T follicular helper cell (primary cell): Measurements from ENCODE around the gene GTF2I.
"Not testable (repeated sequence)": the region's sequence is repeated elsewhere in the genome, so short reads cannot be mapped to it uniquely, and the experiment has no call there.

Experiments used
- DNase-seq: peaks from one replicate; pipeline ENCODE4 v3.0.0-alpha.2; 2020; ENCODE audit warnings: low read depth
- total RNA-seq, 2 experiments: gene quantifications; one replicate each; lab custom pipeline; 2026; lab: John Stamatoyannopoulos, UW

Gene GTF2I
- 91.4 to 111 reads per million in 2 experiments for total RNA-seq

DNA sequence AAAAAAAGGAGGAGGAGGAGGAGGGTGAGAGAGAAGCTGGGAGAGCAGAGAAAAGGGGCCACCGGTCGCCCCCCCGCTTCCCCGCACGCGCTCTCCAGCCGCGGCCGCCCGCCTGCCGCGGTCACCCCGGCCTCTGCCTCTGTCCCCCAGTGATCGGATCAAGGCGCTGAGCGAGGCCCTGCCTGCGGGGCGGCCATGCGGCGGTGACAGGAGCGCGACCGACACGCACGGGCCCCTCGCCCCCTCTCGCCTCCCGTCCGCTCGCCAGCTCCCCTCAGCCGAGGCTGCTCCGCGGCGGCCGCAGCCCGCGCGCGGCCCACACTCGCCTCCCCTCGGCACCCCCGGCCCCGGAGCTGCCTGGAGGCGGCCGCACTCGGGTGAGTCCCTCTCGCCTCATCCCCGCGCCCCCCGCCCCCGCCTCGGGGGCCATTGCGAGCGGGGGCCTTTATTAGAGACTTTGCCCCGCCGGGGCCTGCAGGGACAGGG, at the start of gene GTF2I:
TSS of gene GTF2I (plus strand) at position 27 of the 486 bp plus-strand sequence. CDS start 31,411 bp downstream, outside the sequence.
- no peak for DNase-seq

- DNase-seq, result no peak
Observed at GRCh38 chr7:74612015-74612829, 45.3 kb upstream of the GTF2I start.

DNA sequence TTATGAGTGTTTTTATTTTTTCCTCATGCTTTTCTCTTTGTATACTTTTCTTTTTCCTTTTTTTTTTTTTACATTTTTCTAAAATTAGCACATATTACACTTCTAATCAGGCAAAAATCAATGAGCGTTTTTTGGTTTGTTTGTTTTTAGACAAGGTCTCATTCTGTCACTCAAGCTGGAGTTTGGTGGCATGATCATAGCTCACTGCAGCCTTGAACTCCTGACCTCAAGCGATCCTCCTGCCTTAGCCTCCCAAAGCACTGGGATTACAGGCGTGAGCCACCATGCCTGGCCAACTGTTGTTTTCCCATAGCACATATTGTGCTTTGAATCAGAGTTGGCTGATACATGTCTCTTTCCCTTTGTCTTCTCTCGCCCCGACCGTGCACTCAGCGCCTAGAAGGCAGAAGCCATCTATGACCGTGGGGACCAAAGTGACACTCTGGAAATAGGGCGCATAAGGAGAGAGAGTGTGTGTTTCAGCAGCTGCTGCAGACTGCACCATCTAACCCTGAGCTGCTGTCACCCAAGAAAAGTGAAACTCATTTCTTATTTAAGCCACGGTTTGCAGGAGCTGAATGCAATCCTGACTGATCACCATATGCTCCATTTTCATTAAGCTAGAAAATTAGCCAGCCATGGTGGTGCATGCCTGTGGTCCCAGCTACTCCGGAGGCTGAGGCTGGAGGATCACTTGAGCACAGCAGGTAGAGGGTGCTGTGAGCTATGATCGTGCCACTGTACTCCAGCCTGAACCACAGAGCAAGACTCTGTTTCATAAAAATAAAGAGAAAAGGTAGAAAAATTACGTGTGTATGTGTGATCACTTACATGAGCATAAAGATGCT, 41.4 kb upstream of the GTF2I start:
- no peak for DNase-seq

DNA sequence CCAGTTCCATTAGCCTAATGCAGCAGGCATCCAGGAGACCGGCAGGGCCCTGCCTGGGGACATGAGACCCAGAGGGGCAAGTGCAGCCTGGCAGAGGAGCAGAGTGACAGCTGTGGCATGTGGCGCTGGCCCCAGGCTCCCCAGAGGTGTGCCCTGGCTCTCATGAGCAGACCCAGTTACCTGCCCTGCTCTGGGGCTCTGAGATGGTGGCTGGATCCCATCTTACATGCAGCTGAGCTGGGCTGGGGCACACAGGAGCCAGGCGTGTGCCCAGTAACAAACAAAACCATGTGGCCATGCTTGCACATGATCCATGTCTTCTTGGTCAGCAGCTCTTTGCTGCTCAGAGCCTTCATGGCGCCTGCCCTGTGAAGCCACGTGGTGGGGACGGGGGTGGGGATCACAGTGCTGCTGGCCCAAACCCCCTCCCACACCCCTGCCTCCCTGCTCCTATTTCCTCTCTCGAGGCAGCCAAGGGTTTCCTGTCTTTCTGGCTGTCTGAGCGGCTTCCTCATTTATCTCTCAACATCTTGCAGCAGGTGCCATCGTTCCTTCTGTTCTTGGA, 40.3 kb upstream of the GTF2I start:
- no peak for DNase-seq

- DNase-seq, result no peak
Observed at GRCh38 chr7:74619235-74619860, 38.2 kb upstream of the GTF2I start.

DNA sequence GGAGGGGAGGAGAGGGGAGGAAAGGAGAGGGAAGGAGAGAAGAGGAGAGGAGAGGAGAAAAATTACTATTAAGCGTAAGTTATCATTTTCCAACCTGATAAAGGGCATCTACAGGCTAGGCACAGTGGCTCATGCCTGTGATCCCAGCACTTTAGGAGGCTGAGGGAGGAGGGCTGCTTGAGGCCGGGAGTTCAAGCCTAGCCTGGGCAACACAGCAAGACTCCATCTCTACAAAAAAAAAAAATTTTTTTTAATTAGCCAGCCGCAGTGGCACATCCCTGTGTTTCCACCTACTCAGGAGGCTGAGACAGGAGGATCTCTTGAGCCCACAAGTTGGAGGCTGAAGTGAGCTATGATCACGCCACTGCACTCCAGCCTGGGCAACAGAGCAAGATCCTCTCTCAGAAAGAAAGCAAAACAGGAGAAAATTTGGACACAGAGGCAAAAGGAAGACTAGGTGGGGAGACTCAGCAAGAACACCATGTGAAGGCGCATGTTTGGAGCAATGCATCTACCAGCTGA, 35.2 kb upstream of the GTF2I start:
- no peak for DNase-seq

DNA sequence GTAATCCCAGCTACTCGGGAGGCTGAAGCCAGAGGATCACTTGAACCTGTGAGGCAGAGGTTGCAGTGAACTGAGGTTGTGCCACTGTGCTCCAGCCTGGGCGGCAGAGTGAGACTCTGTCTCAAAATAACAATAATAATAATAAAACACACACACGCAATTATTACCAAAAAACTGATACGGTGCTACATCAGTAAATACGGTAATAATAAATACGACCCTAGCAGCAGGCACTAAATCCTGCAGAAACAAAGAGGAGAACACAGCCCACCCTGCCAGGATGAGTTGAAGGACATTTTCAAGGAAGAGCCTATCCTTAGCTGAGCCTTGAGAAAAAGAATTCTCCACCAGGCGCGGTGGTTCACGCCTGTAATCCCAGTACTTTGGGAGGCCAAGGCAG, 34.4 kb upstream of the GTF2I start:
- DNase-seq, result no peak

GRCh38 chr7:74625446-74625845, 32.1 kb upstream of the GTF2I start:
- no peak for DNase-seq

- no peak for DNase-seq
Observed at GRCh38 chr7:74627661-74628411, 29.7 kb upstream of the GTF2I start.

- no peak for DNase-seq
Observed at GRCh38 chr7:74632505-74632904, 25.0 kb upstream of the GTF2I start.

GRCh38 chr7:74633451-74633921, 24.0 kb upstream of the GTF2I start:
- no peak for DNase-seq

- no peak for DNase-seq
Observed at GRCh38 chr7:74637745-74638144, 19.8 kb upstream of the GTF2I start.

- DNase-seq, result peak; percentile 35
Observed at GRCh38 chr7:74650055-74650454, 7.5 kb upstream of the GTF2I start.

- not testable (repeated sequence) for DNase-seq
Observed at GRCh38 chr7:74650493-74651132, 6.9 kb upstream of the GTF2I start.

DNA sequence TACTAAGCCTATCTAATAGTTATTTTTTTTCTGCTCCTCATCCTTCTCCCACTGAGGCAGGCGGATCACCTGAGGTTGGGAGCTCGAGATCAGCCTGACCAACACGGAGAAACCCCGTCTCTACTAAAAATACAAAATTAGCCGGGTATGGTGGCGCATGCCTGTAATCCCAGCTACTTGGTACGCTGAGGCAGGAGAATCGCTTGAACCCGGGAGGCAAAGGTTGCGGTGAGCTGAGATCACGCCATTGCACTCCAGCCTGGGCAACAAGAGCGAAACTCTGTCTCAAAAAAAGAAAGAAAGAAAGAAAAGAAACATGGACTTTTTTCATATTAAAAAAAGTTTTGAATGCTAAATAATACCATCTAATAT, 6.4 kb upstream of the GTF2I start:
- DNase-seq, result not testable (repeated sequence)

DNA sequence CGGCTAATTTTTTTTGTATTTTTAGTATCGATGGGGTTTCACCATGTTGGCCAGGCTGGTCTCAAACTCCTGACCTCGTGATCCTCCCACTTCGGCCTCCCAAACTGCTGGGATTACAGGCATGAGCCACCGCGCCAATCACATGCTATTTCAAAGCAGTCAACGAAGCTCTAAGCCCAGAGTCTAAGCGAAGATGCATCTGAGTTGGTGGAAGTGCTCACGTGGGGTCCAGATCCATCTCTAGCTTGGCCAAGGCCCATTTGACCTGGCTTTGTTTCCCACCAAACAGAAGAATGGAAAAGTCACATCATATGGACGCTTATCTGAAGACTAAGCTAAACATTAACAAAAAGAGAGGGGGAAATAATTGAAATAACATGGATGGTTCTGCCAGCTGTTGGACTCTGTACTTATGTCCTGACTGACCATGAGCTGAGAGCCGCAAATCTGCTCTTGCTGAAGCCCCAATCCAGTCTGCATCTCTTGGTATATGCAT, 3.8 kb upstream of the GTF2I start:
- no peak for DNase-seq

DNA sequence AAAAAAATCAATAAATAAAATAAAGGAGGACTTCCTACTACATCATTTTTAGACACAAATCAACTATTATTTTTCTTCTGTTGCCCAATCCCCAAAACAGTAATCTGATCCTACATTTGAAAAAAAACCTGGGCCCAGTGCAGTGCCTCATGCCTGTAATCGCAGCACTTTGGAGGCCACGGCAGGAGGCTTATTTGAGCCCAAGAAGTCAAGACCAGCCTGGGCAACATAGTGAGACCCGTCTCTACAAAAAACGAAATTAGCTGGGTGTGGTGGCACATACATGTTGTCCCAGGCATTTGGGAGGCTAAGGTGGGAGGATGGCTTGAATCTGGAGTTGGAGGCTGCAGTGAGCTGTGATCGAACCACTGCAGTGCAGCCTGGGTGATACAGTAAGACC, 2.7 kb upstream of the GTF2I start:
- DNase-seq, result no peak

DNA sequence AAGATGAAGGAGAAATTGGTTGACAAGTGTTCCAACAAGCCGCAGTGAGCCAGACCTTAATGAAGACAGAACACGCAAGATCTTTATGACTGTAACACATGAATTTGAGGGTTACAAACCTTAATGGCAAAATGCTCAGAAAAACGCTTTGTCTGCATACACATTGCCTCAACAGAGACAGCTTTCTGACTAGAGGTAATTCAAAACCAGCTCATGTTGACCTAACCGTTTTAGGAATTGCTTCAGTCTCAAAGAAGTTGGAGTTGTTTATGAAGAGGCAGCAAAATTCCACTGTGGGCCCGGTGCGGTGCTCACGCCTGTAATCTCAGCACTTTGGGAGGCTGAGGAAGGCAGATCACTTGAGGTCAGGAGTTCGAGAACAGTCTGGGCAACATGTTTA, 2.2 kb upstream of the GTF2I start:
- no peak for DNase-seq

DNA sequence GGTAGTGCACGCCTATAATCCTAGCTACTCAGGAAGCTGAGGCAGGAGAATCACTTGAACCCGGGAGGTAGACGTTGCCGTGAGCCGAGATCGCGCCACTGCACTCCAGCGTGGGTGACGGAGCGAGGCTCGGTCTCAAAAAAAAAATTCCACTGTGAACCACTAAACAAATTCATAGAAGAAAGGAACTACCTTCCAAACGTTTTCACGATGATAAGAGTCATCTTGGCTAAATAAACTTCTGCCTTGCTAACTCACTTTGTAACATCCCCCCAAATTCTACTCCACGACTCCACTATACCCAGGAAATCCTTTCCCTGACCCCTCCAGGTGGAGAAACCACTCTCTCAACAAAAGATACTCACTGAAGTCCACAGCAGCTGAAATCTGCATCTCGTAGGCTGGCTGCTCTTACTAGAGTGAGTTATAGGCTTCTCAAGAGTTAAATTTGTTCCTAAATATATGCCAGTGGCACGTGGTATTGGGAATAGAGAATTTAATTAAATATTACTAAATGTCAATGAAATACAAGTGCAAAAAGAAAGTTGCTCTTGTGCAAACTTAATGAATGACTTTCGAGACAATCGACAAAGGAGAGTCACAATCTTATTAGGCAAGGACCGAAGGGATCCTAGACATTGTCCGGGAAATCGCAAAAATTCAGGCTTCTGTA, 1.6 kb upstream of the GTF2I start:
- DNase-seq, result no peak

DNA sequence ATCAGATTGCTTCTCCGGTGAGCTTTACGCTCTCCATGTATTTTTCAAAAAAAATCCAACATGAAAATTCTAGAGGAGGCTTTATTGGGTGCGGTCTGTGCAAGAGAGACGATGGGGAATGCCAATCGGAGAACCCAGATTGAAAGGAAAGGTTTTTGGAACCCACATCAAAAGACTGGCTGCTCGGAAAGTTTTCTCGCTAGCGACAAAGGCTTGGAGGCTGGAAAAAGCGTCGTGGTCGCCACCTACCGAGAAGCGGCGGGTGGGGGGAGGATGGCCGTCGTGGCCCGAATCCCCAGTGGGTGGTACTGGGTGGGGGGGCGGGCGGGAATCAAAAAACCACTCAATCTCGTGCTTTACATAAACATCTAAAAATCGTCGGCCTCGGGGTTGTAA, 1.1 kb upstream of the GTF2I start:
- peak; percentile 41 for DNase-seq
